Lung (tissue), 12 donors: ENCODE measurements around the gene TDRKH. TPM values are rescaled to one million over a fixed set of nuclear protein-coding genes. Genes with fewer than 3 reads are reported as not detected.
"Not testable (repeated sequence)": the region's sequence is repeated elsewhere in the genome, so short reads cannot be mapped to it uniquely, and the experiment has no call there.

Experiments
- ATAC-seq: fragments of 200-7000 bp; cut with Tn5 transposase; one replicate; pipeline ENCODE4 v1.9.1; 2020; ENCODE audit warnings: moderate number of reproducible peaks; ENCODE audit not compliant: insufficient read depth, low FRiP score
- DNase-seq, 3 donors: peaks; one replicate each; pipeline ENCODE4 v3.0.0-alpha.2; 2013 to 2017
- H3K27ac ChIP-seq, 2 donors: one replicate each; pipeline ENCODE4 v1.5.1; 2013; ENCODE audit warnings: mild to moderate bottlenecking in 2 of 2, moderate library complexity in 2 of 2, control low read depth in 1 of 2, inconsistent platforms in 1 of 2, low read depth in 1 of 2, low read length in 1 of 2
- H3K27me3 ChIP-seq, 3 donors: one replicate each; pipeline ENCODE4 v1.5.1; 2013; ENCODE audit warnings: low read length in 2 of 3; ENCODE audit not compliant: control insufficient read depth in 3 of 3, insufficient read depth in 3 of 3
- H3K36me3 ChIP-seq, 4 donors: one replicate each; pipeline ENCODE4 v1.5.1; 2013; ENCODE audit warnings: low read length in 4 of 4, mild to moderate bottlenecking in 1 of 4, moderate library complexity in 1 of 4; ENCODE audit not compliant: control insufficient read depth in 4 of 4, insufficient read depth in 4 of 4
- H3K4me1 ChIP-seq, 5 donors: one replicate each; pipeline ENCODE4 v1.5.1; 2013; ENCODE audit warnings: low read length in 5 of 5, mild to moderate bottlenecking in 2 of 5, moderate library complexity in 1 of 5; ENCODE audit not compliant: control insufficient read depth in 5 of 5, insufficient read depth in 5 of 5
- H3K4me3 ChIP-seq: one replicate; pipeline ENCODE4 v1.5.1; 2013; ENCODE audit warnings: mild to moderate bottlenecking, control low read depth, moderate library complexity
- H3K9ac ChIP-seq, 2 donors: one replicate each; pipeline ENCODE4 v1.5.1; 2013; ENCODE audit warnings: low read length in 2 of 2, control low read depth in 1 of 2; ENCODE audit not compliant: insufficient read depth in 1 of 2
- H3K9me3 ChIP-seq, 4 donors: one replicate each; pipeline ENCODE4 v1.5.1; 2013; ENCODE audit warnings: low read length in 3 of 4, mild to moderate bottlenecking in 1 of 4, moderate library complexity in 1 of 4; ENCODE audit not compliant: control insufficient read depth in 4 of 4, insufficient read depth in 3 of 4
- WGBS, 2 donors: extraction: QIAGEN DNeasy Blood & Tissue Kit; methylation state at CpG; one replicate each; pipeline ENCODE4 v1.1.7; 2013; 5-methylcytosine and 5-hydroxymethylcytosine counted together
- polyA plus RNA-seq, 2 donors: library from polyadenylated mRNA; stranded (reverse); fragments of 200-250 nt; gene quantifications; one replicate each; pipeline ENCODE4 v1.2.1, GENCODE V29; 2013
- total RNA-seq, 2 donors: library from RNA; depleted of rRNA in 1 of 2; stranded (reverse); fragments of >200 nt in 1 of 2; gene quantifications; one replicate each; pipeline ENCODE4 v1.2.1, GENCODE V29; 2014 to 2021
- TF ChIP-seq, protein P1 (sequence below): IDR thresholded peaks from 2 replicates; pipeline ENCODE4 v1.5.1; 2012; ENCODE audit warnings: mild to moderate bottlenecking; ENCODE audit errors: control extremely low read depth, extremely low read depth
- donor health status: control.
- donor health status: control.
- donor health status: Bipolar disorder and iron deficiency.
- donor health status: healthy.
- donor health status: DM: yes; HTN: yes; CAD: no.

The TDRKH gene
- total and polyA plus RNA-seq, 4 donors, result 5.6 to 18.1 (median 8.8) TPM

DNA sequence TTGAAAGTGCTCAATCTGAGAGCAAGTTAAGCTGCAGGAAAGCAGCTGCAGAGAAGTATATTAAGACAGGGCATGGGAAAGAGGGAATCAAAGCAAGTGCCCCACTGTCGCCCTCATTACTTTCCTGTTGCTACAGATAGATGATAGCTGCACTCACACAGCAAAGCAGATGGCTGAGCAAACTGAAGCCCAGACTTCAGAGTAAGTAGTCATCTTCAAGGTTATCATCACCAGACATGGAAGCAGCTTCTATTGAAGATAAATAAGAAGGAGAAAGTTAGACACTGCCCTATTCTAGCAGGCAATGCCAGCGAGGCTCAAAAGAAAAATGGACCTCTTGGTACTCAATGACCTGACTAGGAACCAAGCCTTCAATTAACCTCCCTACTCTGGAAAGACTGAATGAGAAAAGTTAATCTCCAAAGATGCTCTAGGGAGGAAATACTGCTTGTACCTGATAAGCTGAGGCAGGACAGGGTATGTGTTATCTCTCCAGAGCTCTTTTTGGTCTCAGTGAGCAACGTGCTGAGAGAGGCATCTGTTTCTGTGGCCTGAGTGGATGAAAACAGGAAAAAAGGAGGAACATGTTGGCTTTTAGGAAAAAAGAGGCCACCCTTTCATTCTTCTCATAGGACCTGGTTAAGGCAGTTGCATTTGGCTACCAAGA is 15.9 kb downstream of the TDRKH start:
- ATAC-seq (no peak), DNase-seq (no peak)
- Histone ChIP-seq H3K36me3 (peaks cover 0 to 8% (median 3%) of the 10 kb centered on the region in 4 donors), H3K27me3 (no peaks in the 10 kb centered on the region), H3K9ac (no peak overlapping the region), H3K4me3 (no peak overlapping the region), H3K9me3 (no peaks in the 10 kb centered on the region), H3K27ac (no peak overlapping the region), H3K4me1 (no peaks in the 10 kb centered on the region)
- TF ChIP-seq, protein P1, sequence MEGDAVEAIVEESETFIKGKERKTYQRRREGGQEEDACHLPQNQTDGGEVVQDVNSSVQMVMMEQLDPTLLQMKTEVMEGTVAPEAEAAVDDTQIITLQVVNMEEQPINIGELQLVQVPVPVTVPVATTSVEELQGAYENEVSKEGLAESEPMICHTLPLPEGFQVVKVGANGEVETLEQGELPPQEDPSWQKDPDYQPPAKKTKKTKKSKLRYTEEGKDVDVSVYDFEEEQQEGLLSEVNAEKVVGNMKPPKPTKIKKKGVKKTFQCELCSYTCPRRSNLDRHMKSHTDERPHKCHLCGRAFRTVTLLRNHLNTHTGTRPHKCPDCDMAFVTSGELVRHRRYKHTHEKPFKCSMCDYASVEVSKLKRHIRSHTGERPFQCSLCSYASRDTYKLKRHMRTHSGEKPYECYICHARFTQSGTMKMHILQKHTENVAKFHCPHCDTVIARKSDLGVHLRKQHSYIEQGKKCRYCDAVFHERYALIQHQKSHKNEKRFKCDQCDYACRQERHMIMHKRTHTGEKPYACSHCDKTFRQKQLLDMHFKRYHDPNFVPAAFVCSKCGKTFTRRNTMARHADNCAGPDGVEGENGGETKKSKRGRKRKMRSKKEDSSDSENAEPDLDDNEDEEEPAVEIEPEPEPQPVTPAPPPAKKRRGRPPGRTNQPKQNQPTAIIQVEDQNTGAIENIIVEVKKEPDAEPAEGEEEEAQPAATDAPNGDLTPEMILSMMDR, result no peak
- WGBS, 2 donors, result 73 to 91% methylated on average over 3 of the region's 3 CpGs

DNA sequence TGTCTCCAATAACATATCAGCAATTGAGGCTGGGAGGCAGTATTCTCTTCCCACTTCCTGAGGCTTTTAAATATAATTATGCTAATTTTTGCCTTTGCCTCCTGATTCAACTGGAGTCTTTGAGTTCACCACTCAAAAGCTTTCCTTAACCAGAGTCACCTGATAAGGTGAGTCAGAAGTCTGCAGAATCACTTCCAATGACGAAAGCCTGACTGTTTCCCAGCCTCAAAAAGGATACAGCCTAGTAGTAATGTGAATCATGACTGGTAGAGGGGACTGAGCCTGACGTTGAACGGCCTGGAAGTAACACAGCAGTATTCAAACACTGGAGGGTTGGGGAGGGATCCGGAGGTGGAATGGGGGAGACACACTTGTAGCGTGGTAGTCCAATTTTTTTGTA is 16.6 kb downstream of the TDRKH start:
- Histone ChIP-seq H3K27ac (no peak overlapping the region), H3K4me1 (no peaks in the 10 kb centered on the region), H3K9me3 (no peaks in the 10 kb centered on the region), H3K27me3 (no peaks in the 10 kb centered on the region), H3K9ac (no peak overlapping the region), H3K36me3 (peaks cover 0 to 8% (median 3%) of the 10 kb centered on the region in 4 donors), H3K4me3 (no peak overlapping the region)
- WGBS, 2 donors, result 82 to 88% methylated on average over 5 of the region's 5 CpGs
- DNase-seq (no peak), ATAC-seq (no peak)
- TF ChIP-seq, protein P1, result no peak

DNA sequence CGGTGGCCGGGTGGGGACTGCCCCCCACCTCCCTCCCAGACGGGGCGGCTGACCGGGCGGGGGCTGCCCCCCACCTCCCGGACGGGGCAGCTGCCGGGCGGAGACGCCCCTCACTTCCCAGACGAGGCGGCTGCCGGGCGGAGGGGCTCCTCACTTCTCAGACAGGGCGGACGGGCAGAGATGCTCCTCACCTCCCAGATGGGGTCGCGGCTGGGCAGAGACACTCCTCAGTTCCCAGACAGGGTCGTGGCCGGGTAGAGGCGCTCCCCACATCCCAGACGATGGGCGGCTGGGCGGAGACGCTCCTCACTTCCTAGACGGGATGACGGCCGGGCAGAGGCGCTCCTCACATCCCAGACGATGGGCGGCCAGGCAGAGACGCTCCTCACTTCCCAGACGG is 21.0 kb downstream of the TDRKH start:
- H3K27ac ChIP-seq, result peak overlapping the region in 1 of 2 donors; percentile 31
- H3K9ac ChIP-seq, H3K9me3 ChIP-seq, ATAC-seq, H3K4me1 ChIP-seq, H3K4me3 ChIP-seq, H3K36me3 ChIP-seq, H3K27me3 ChIP-seq, DNase-seq: not testable (repeated sequence)
- WGBS, 2 donors, result 88 to 91% methylated on average over 26 to 34 of the region's 34 CpGs

DNA sequence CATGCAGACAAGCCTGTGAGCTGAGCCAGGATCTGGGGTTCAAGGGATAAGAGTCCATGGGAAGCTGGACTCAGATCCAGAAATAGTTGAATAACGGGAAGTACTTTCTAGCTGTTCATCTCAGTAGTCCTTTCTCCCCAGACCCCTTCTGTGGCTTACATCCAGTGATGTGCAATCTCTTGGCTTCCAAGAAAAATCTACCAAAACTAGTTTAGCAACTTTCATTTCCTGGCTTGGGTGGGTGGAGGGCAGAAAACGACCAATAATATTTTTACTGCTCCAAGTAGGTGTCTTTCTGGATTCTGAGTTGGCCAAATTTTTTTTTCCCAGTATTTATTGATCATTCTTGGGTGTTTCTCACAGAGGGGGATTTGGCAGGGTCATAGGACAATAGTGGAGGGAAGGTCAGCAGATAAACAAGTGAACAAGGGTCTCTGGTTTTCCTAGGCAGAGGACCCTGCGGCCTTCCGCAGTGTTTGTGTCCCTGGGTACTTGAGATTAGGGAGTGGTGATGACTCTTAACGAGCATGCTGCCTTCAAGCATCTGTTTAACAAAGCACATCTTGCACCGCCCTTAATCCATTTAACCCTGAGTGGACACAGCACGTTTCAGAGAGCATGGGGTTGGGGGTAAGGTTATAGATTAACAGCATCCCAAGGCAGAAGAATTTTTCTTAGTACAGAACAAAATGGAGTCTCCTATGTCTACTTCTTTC is 21.8 kb downstream of the TDRKH start:
- not testable (repeated sequence) for H3K36me3 ChIP-seq, H3K4me3 ChIP-seq, H3K27me3 ChIP-seq, H3K9me3 ChIP-seq, ATAC-seq, H3K9ac ChIP-seq
- H3K27ac ChIP-seq, result peak overlapping the region in 1 of 2 donors; percentile 86
- H3K4me1 ChIP-seq, result peaks cover 0 to 14% (median 7%) of the 10 kb centered on the region in 5 donors
- peak; percentile 39 to 73 (median 58) for DNase-seq
- 38 to 45% methylated on average over 2 of the region's 7 CpGs for WGBS, 2 donors
